Astrocyte of the spinal cord (primary cell): ENCODE data around the gene POLD2.

Experiments used
- DNase-seq: peaks from one replicate; pipeline ENCODE4 v3.0.0; 2011; ENCODE audit warnings: low read depth, low spot score
- H3K4me3 ChIP-seq: 2 replicates; pipeline ENCODE4 v1.5.1; 2011; ENCODE audit warnings: low read depth, mild to moderate bottlenecking, low read length, moderate library complexity
- in situ Hi-C: cut with HindIII; loops from 2 replicates; pipeline ENCODE4 v1.10.0; 2017; ENCODE audit warnings: low sequenced_read_pairs
- TF ChIP-seq, protein P1 (sequence below): IDR thresholded peaks from 2 replicates; pipeline ENCODE4 v1.5.1; 2012; ENCODE audit warnings: low read depth, mild to moderate bottlenecking, low read length, inconsistent platforms

Gene POLD2

DNA sequence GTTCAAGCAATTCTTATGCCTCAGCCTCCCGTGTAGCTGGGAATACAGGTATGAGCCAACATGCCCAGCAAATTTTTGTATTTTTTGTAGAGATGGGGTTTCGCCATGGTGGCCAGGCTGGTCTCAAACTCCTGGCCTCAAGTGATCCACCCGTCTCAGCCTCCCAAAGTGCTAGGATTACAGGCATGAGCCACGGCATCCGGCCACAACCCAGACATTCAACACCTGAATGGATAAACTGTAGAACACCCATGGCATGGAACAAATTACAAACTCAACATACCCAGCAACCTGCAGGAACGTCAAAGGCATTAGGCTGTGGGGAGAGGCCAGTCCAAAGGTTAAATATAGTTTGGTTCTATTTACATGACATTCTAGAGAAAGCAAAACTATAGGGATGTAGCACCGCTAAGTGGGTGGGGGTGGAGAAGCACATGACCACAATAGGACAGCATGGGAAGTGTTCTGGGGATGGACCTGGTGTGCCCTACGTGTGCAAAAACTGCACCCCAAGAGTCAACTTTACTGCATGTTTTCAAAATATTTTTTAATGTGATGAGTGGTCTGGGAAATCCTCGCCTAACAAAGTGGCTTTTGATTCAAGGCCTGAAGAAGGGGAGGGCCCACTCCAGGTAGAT, 51.5 kb downstream of the POLD2 start:
- in situ Hi-C loops: no loop called here
- DNase-seq: no peak
- no peak overlapping the region for H3K4me3 ChIP-seq
- TF ChIP-seq, protein P1, sequence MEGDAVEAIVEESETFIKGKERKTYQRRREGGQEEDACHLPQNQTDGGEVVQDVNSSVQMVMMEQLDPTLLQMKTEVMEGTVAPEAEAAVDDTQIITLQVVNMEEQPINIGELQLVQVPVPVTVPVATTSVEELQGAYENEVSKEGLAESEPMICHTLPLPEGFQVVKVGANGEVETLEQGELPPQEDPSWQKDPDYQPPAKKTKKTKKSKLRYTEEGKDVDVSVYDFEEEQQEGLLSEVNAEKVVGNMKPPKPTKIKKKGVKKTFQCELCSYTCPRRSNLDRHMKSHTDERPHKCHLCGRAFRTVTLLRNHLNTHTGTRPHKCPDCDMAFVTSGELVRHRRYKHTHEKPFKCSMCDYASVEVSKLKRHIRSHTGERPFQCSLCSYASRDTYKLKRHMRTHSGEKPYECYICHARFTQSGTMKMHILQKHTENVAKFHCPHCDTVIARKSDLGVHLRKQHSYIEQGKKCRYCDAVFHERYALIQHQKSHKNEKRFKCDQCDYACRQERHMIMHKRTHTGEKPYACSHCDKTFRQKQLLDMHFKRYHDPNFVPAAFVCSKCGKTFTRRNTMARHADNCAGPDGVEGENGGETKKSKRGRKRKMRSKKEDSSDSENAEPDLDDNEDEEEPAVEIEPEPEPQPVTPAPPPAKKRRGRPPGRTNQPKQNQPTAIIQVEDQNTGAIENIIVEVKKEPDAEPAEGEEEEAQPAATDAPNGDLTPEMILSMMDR: no peak

DNA sequence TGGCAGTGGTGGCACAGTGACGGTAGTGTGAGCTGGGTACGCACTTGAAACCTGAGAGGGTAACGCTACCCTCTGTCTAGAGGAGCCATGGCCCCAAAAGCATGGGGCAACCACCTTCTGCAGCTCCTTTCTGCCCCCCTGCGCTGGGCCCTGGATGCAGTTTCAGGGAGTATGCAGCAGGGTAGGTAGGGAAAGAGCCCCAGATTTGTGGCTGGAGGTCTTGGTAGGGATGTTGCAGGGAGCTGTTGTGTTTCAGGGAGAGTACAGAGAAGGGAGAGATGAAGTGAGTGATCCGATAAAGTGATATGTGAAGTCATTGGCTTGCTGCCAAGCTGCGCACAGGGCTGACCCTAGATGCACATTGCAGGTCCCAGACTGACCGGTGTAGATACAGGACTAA, 55.3 kb downstream of the POLD2 start:
- TF ChIP-seq, protein P1: no peak
- no peak for DNase-seq
- H3K4me3 ChIP-seq: no peak overlapping the region
- in situ Hi-C loops: no loop called here

DNA sequence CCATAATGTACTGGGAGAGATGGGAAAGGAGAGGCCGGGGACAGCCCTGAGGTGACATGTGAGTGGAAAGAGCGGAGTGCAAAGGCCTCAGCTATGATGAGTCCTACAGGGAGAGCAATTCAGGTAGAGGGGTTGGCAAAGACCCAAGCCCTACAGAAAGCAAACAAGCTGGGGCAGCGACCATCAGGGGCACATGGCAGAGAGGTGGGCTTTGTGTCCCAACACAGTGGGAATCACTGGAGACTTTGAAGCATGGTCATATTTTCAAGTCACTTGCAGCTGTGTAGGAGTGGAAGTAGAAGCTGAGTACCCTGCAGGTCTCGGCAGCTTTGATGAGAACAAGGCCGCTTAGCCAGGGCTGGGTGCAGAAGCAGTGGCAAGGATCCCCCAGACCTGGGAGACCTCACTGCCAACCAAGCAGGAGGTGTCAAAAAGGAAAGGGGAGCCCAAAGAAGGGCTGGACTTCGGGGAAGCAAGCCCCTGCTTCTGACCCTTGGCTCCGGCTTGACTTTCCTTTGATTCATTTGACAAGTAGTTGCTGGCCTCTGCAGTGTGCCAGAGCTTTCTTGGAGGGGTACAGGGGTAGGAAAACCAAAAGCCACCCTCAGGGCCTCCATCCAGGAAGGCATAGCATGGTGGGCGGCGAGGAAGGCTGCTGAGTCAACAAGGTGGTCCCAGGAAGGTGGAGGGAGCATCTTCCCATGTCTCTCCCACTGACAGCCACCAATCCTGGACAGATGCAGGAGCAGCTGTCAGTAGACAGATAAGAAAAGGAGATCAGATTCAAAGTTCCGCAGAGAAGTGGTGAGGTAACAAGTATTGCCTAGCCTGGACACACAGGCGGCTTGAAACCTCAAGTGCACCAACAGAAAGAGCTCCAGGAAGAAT, 56.0 kb downstream of the POLD2 start:
- no peak for DNase-seq
- TF ChIP-seq, protein P1: no peak
- in situ Hi-C loops: no loop called here

DNA sequence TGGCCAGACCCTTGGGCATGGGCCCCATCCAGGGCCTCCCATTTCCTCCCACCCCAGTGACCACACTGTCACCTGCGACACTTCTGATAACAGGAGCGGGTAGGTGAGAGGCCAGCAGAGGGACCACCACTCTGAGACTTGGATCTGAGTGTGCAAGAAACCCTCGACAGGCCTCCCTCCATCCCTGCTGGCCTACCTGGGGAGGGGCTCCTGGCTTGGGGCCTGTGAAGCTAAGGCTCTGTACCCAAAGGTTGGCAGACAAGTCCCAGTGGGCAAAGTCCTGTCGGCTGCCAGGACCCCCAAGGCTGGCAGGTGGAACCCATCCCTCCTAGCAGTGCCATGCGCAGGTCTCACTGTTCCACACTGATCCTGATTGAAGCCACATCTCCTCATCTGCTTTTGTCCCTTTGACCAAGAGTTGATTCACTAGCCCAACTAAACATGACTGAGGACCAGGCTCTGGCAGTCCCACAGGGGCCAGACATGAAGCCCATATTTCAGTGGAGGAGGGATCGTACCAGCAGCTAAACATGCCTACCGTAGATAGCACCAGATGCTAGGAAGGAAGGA, 56.8 kb downstream of the POLD2 start:
- in situ Hi-C loops: no loop called here
- no peak for DNase-seq
- no peak overlapping the region for H3K4me3 ChIP-seq
- TF ChIP-seq, protein P1: no peak

More for the DNA sequence above, 56.0 kb downstream of the POLD2 start:
- no peak overlapping the region for H3K4me3 ChIP-seq

DNA sequence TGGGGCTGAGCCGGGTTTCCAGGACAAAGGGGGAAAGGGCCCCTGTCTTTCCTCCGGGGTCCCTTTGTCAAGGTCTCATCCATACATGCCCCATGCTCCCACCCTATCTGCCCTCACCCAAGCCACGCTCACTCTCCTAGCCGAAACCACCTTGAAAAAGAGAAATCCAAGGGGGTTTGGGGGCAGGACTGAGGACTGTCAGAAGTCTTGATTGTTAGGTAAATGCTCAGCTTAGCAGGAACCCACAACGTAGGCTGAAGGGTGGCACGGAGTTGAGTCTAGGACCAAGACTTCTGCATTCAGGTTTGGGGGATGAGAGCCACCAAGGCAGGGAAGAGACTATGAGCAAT, 57.3 kb downstream of the POLD2 start:
- TF ChIP-seq, protein P1: no peak
- H3K4me3 ChIP-seq: no peak overlapping the region
- no peak for DNase-seq
- in situ Hi-C loops: no loop called here

DNA sequence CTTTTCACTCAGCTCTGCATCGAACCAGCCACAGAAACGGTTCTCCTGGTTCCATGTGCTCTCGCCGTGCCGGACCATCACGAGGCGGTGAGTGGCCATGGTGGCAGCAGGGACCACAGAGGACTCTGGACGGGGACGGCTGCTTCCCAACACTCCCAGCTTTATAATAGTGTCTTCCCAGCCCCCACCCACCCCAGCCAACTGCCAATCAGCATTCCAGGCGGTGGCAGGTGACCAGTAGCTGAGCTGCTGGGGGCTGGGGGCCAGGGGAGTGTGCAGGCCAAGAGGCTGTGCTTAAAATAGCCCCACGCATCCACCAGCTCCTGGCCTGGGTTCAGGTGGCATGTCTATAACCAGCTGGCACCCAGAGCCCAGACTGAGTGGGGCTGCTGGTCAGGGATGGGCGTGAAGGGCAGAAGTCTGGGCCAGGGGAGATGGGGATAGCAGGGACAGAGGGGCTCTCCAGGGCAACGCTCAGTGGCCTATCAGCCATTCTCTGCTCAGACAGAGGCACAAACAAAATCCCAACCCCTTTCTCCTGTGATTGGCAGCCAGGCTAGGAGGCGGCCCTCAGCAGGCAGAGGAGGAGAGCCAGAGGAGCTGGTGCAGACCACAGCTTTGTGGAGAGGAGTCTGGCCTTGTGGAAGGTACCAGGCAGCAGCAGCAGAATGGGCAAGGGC, 57.8 kb downstream of the POLD2 start, which contains the start of gene PGAM2:
TSS of gene PGAM2 (minus strand) at position 137 of the 680 bp plus-strand sequence. CDS start at position 99, 38 bp downstream.
- in situ Hi-C loops: no loop called here
- TF ChIP-seq, protein P1: no peak
- H3K4me3 ChIP-seq: no peak within 1 kb of the TSS

More for the DNA sequence above, 57.8 kb downstream of the POLD2 start, which contains the start of gene PGAM2:
- no peak for DNase-seq
